GM12878 (cell line): Measurements from ENCODE around the gene DUSP10.

Source experiments
- CBX3 ChIP-seq: fragments of 200-600 bp; sonication (generic); IDR thresholded peaks from 2 replicates; pipeline ENCODE4 v1.6.1; 2016; ENCODE audit warnings: low read depth, borderline replicate concordance
- SUPT20H ChIP-seq: IDR thresholded peaks from 2 replicates; pipeline ENCODE4 v1.6.1; 2011; ENCODE audit warnings: low read depth, mild to moderate bottlenecking, low read length, moderate library complexity, borderline replicate concordance; ENCODE audit not compliant: control insufficient read depth
- ZZZ3 ChIP-seq: IDR thresholded peaks from 2 replicates; pipeline ENCODE4 v1.6.1; 2011; ENCODE audit warnings: low read depth; ENCODE audit not compliant: control insufficient read depth, insufficient read length

GRCh38 chr1:221711063-221711577 lies 30.8 kb downstream of the DUSP10 start:
- TF ChIP-seq CBX3 (no peak), SUPT20H (no peak), ZZZ3 (no peak)
